SW 1271 (cell line): ENCODE results near the gene MUC12.
"Not testable (repeated sequence)": the region's sequence is repeated elsewhere in the genome, so short reads cannot be mapped to it uniquely, and the experiment has no call there.

Source experiments
- DNase-seq, 2 experiments: peaks; one replicate each; lab custom pipeline; 2025; lab: John Stamatoyannopoulos, UW

MUC12 gene

DNA sequence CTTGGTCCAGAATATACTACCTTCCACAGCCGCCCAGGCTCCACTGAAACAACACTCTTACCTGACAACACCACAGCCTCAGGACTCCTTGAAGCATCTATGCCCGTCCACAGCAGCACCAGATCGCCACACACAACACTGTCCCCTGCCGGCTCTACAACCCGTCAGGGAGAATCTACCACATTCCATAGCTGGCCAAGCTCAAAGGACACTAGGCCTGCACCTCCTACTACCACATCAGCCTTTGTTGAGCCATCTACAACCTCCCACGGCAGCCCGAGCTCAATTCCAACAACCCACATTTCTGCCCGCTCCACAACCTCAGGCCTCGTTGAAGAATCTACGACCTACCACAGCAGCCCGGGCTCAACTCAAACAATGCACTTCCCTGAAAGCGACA lies 22.9 kb downstream of the MUC12 start:
- DNase-seq, result not testable (repeated sequence)

DNA sequence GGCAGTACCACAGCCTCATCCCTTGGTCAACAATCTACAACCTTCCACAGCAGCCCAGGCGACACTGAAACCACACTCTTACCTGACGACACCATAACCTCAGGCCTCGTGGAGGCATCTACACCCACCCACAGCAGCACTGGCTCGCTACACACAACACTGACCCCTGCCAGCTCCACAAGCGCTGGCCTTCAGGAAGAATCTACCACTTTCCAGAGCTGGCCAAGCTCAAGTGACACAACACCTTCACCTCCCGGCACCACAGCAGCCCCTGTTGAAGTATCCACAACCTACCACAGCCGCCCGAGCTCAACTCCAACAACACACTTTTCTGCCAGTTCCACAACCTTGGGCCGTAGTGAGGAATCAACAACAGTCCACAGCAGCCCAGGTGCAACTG lies 25.3 kb downstream of the MUC12 start:
- not testable (repeated sequence) for DNase-seq

GRCh38 chr7:100998530-100998929 lies 29.2 kb downstream of the MUC12 start:
- DNase-seq, result not testable (repeated sequence)

GRCh38 chr7:100999334-100999733 lies 30.0 kb downstream of the MUC12 start:
- not testable (repeated sequence) for DNase-seq

- not testable (repeated sequence) for DNase-seq
These were observed 30.7 kb downstream of the MUC12 start for GRCh38 chr7:101000025-101000424.

DNA sequence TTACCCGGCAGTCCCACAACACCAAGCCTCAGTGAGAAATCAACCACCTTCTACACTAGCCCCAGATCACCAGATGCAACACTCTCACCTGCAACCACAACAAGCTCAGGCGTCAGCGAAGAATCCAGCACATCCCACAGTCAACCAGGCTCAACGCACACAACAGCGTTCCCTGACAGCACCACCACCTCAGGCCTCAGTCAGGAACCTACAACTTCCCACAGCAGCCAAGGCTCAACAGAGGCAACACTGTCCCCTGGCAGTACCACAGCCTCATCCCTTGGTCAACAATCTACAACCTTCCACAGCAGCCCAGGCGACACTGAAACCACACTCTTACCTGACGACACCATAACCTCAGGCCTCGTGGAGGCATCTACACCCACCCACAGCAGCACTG lies 33.0 kb downstream of the MUC12 start:
- not testable (repeated sequence) for DNase-seq

GRCh38 chr7:101007361-101007760 lies 38.0 kb downstream of the MUC12 start:
- not testable (repeated sequence) for DNase-seq

GRCh38 chr7:101009629-101010028 lies 40.3 kb downstream of the MUC12 start:
- DNase-seq, result no peak

DNA sequence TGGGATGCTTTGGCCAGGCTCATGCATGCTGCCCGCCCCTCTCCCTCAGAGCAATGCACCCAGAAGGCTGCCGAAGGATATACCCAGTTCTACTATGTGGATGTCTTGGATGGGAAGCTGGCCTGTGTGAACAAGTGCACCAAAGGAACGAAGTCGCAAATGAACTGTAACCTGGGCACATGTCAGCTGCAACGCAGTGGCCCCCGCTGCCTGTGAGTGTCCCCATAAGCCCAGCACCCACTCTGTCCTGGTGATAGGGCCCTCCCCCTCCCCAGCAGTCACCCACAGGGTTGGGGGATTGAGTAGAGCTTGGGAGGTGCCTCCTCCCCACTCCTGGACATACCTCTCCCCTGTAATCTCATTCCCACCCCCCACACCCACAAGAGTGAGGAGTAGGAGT lies 43.6 kb downstream of the MUC12 start:
- no peak for DNase-seq

GRCh38 chr7:101015626-101016025 lies 46.3 kb downstream of the MUC12 start:
- DNase-seq, result no peak

DNA sequence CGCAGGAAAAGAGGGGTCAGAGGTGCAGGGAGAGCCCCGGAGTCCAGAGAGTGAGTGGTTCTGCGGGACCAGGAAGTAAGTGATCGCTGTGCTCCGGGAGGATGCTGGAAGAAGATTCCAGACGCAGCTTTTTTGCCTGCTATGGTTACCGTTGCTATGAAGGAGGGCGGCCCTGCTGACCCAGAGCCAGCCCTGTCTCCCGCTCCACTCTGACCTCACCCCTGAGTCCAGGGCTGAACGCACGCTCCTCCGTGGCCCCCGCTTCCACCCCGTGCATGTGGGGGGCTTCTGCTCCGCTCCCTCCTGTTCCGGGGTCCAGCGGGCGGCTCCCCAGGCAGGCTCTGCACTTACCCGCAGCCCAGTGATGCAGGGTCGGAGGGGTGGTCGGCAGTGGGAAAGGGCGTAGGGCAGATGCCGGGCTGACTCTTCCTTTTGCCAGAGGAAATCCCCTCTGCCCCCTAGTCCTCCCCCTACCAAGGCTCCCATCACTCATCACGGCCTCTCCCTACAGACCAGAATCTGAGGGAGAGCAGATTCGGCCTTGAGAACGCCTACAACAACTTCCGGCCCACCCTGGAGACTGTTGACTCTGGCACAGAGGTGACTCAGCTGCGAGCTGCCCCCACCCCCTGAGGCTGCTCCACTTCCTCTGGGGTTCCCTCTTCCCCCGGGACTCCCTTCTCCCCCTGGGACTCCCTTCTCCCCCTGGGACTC lies 47.9 kb downstream of the MUC12 start:
- peak; percentile 70 to 79 for DNase-seq

- DNase-seq, result no peak
These were observed 49.2 kb downstream of the MUC12 start for GRCh38 chr7:101018271-101019167.

GRCh38 chr7:101020444-101020843 lies 51.1 kb downstream of the MUC12 start:
- no peak for DNase-seq

- no peak for DNase-seq
These were observed 52.3 kb downstream of the MUC12 start for GRCh38 chr7:101021703-101022102.

DNA sequence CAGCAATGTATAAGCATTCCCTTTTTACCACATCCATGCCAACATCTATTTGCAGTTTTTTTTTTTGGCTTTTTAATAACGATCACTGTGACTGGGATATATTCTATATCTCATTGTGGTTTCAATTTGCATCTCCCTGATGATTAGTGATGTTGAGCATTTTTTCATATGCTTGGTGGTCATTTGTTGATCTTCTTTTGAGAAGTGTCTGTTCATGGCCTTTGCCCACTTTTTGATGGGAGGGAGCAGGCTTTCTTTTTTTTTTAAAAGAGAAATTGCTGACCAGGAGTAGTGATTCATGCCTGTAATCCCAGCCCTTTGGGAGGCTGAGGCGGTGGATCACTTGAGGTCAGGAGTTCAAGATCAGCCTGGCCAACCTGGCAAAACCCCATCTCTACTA lies 54.5 kb downstream of the MUC12 start:
- DNase-seq, result no peak

DNA sequence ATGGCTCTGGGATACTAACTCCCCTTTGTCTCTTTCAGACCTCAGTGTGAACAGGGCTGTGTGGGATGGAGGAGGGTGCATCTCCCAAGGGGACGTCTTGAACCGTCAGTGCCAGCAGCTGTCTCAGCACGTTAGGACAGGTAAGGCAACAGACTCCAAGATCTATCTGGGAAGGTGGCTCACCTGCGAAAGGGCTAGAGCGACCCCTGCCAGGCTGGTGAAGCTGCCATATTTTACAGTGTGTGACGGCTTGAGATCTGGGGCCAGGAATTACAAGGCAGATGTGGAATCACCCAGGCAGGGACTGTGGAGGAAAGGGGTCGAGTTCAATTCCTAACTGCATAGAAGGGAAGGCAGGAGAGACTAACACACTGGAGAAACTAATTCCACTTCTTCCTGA lies 61.7 kb downstream of the MUC12 start:
- DNase-seq, result no peak

DNA sequence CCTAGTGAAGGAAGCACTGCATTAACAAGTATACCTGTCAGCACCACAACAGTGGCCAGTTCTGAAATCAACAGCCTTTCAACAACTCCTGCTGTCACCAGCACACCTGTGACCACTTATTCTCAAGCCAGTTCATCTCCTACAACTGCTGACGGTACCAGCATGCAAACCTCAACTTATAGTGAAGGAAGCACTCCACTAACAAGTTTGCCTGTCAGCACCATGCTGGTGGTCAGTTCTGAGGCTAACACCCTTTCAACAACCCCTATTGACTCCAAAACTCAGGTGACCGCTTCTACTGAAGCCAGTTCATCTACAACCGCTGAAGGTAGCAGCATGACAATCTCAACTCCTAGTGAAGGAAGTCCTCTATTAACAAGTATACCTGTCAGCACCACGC lies 66.6 kb downstream of the MUC12 start:
- DNase-seq, result no peak

DNA sequence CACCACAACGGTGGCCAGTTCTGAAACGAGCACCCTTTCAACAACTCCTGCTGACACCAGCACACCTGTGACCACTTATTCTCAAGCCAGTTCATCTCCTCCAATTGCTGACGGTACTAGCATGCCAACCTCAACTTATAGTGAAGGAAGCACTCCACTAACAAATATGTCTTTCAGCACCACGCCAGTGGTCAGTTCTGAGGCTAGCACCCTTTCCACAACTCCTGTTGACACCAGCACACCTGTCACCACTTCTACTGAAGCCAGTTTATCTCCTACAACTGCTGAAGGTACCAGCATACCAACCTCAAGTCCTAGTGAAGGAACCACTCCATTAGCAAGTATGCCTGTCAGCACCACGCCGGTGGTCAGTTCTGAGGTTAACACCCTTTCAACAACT lies 71.9 kb downstream of the MUC12 start:
- not testable (repeated sequence) for DNase-seq

- DNase-seq, result no peak
These were observed 89.0 kb downstream of the MUC12 start for GRCh38 chr7:101058355-101058754.

GRCh38 chr7:101059620-101059942 lies 90.2 kb downstream of the MUC12 start:
- DNase-seq, result no peak

- no peak for DNase-seq
These were observed 91.6 kb downstream of the MUC12 start for GRCh38 chr7:101060992-101061391.

DNA sequence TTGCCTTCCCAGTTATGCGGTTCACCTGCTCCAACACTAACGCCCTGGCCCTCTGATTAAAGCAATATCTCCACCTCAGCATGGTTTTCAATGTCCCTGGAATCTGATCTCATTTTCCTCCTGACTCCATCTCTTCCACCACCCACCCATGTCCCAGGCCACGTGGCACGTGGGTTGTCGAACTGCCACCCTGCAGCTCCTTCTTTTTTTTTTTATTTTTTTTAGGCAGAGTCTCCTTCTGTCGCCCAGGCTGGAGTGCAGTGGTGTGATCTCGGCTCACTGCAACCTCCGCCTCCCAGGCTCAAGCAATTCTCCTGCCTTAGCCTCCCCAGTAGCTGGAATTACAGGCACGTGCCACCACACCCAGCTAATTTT lies 94.8 kb downstream of the MUC12 start:
- not testable (repeated sequence) for DNase-seq

DNA sequence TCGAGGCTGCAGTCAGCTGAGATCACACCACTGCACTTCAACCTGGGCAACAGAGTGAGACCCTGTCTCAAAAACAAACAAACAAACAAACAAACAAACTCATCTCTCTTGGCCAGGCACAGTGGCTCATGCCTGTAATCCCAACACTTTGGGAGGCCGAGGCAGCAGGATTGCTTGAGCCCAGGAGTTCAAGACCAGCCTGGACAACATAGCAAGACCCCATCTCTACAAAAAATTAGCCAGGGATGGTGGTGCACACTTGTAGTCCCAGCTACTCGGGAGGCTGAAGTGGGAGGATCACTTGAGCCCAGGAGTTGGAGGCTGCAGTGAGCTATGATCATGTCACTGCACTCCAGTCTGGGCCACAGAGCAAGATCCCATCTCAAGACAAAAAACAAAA lies 95.8 kb downstream of the MUC12 start:
- not testable (repeated sequence) for DNase-seq
